Ishikawa (cell line): ENCODE results near the gene MVP.

Source experiments
- CEBPB ChIP-seq: IDR thresholded peaks from 2 replicates; pipeline ENCODE4 v1.6.1; 2012
- TAF1 ChIP-seq: IDR thresholded peaks from 2 replicates; pipeline ENCODE4 v1.6.1; 2012; ENCODE audit warnings: low read depth, mild to moderate bottlenecking
- TCF12 ChIP-seq: IDR thresholded peaks from 2 replicates; pipeline ENCODE4 v1.6.1; 2012; ENCODE audit warnings: low read depth
- YY1 ChIP-seq: IDR thresholded peaks from 2 replicates; pipeline ENCODE4 v1.6.1; 2012; ENCODE audit warnings: low read depth
- TF ChIP-seq, protein P1 (sequence below): IDR thresholded peaks from 2 replicates; pipeline ENCODE4 v1.6.1; 2012
- TF ChIP-seq, protein P2 (sequence below): IDR thresholded peaks from 2 replicates; pipeline ENCODE4 v1.6.1; 2012; ENCODE audit warnings: low read depth, mild to moderate bottlenecking

DNA sequence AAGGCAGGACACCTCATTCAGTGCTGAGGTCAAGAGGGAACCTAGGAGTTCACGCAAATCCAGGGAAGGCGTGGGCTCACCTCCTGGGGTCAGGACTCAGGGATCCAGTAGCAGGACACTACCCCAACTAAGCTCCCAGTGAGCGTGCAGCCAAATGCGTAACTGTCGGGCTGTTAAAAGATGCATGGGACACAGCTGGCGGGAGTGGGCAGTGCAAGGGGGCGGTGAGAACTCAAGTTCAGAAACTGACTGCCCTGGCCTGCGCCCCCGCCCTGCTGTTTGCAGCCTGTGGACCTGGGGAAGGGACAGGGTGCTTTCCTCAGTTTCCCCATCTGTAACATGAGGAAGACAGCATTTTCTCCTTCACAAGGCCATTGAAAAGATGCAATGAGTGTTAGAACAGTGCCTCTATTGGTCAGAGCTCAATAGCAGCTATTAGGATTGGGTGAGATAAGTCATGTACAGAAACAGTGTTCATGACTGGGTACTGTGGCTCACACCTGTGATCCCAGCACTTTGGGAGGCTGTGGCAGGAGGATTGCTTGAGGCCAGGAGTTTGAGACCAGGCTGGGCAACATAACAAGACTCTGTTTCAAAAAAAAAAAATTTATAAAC is 22.6 kb downstream of the MVP start:
- no peak for TF ChIP-seq TCF12
- TF ChIP-seq, protein P1, sequence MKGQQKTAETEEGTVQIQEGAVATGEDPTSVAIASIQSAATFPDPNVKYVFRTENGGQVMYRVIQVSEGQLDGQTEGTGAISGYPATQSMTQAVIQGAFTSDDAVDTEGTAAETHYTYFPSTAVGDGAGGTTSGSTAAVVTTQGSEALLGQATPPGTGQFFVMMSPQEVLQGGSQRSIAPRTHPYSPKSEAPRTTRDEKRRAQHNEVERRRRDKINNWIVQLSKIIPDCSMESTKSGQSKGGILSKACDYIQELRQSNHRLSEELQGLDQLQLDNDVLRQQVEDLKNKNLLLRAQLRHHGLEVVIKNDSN: no peak
- TF ChIP-seq TAF1: no peak
- no peak for TF ChIP-seq CEBPB
- TF ChIP-seq, protein P2, sequence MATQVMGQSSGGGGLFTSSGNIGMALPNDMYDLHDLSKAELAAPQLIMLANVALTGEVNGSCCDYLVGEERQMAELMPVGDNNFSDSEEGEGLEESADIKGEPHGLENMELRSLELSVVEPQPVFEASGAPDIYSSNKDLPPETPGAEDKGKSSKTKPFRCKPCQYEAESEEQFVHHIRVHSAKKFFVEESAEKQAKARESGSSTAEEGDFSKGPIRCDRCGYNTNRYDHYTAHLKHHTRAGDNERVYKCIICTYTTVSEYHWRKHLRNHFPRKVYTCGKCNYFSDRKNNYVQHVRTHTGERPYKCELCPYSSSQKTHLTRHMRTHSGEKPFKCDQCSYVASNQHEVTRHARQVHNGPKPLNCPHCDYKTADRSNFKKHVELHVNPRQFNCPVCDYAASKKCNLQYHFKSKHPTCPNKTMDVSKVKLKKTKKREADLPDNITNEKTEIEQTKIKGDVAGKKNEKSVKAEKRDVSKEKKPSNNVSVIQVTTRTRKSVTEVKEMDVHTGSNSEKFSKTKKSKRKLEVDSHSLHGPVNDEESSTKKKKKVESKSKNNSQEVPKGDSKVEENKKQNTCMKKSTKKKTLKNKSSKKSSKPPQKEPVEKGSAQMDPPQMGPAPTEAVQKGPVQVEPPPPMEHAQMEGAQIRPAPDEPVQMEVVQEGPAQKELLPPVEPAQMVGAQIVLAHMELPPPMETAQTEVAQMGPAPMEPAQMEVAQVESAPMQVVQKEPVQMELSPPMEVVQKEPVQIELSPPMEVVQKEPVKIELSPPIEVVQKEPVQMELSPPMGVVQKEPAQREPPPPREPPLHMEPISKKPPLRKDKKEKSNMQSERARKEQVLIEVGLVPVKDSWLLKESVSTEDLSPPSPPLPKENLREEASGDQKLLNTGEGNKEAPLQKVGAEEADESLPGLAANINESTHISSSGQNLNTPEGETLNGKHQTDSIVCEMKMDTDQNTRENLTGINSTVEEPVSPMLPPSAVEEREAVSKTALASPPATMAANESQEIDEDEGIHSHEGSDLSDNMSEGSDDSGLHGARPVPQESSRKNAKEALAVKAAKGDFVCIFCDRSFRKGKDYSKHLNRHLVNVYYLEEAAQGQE: no peak
- no peak for TF ChIP-seq YY1
